Neural progenitor cell (in vitro differentiated cells): Measurements from ENCODE around the gene HOXD4. TPM values are rescaled to one million over a fixed set of nuclear protein-coding genes. Genes with fewer than 3 reads are reported as not detected.

ENCODE experiments used
- DNase-seq: peaks from one replicate; pipeline ENCODE4 v3.0.0-alpha.2; 2016; ENCODE audit warnings: low spot score
- H2AFZ ChIP-seq: fragments of 200-600 bp; sonication (generic); replicated peaks from 2 replicates; pipeline ENCODE4 v1.6.1; 2016; ENCODE audit warnings: antibody characterized with exemption
- H3F3A ChIP-seq: fragments of 200-600 bp; sonication (generic); 2 replicates; pipeline ENCODE4 v1.6.1; 2016; ENCODE audit warnings: antibody characterized with exemption, low read depth
- H3K27ac ChIP-seq: fragments of 200-600 bp; sonication (generic); 2 replicates; pipeline ENCODE4 v1.5.1; 2016; ENCODE audit warnings: mild to moderate bottlenecking
- H3K27me3 ChIP-seq: fragments of 200-600 bp; sonication (generic); 2 replicates; pipeline ENCODE4 v1.6.1; 2016; ENCODE audit warnings: mild to moderate bottlenecking, moderate library complexity
- H3K36me3 ChIP-seq: fragments of 200-600 bp; sonication (generic); 2 replicates; pipeline ENCODE4 v1.5.1; 2016
- H3K4me1 ChIP-seq: fragments of 200-600 bp; sonication (generic); 2 replicates; pipeline ENCODE4 v1.6.1; 2016; ENCODE audit warnings: mixed run types
- H3K4me2 ChIP-seq: fragments of 200-600 bp; sonication (generic); 2 replicates; pipeline ENCODE4 v1.6.1; 2016
- H3K4me3 ChIP-seq: fragments of 200-600 bp; sonication (generic); 2 replicates; pipeline ENCODE4 v1.5.1; 2016
- H3K79me2 ChIP-seq: fragments of 200-600 bp; sonication (generic); 2 replicates; pipeline ENCODE4 v1.6.1; 2016; ENCODE audit warnings: low read depth
- H3K9ac ChIP-seq: fragments of 200-600 bp; sonication (generic); 2 replicates; pipeline ENCODE4 v1.6.1; 2016
- H3K9me3 ChIP-seq: fragments of 200-600 bp; sonication (generic); 2 replicates; pipeline ENCODE4 v1.5.1; 2016; ENCODE audit warnings: low read depth
- H4K20me1 ChIP-seq: fragments of 200-600 bp; sonication (generic); 2 replicates; pipeline ENCODE4 v1.6.1; 2016; ENCODE audit warnings: low read depth
- H3K27ac Mint-ChIP-seq: 3 replicates; pipeline ENCODE4 v1.8.0; 2021; ENCODE audit warnings: mixed read lengths
- H3K27me3 Mint-ChIP-seq: 2 replicates; pipeline ENCODE4 v1.8.0; 2022; ENCODE audit warnings: low read depth, mild to moderate bottlenecking, inconsistent platforms, moderate library complexity, mixed read lengths; ENCODE audit not compliant: insufficient read depth
- H3K36me3 Mint-ChIP-seq: 3 replicates; pipeline ENCODE4 v1.8.0; 2021; ENCODE audit warnings: mixed read lengths
- H3K4me1 Mint-ChIP-seq: 3 replicates; pipeline ENCODE4 v1.8.0; 2021; ENCODE audit warnings: mixed read lengths
- H3K4me3 Mint-ChIP-seq: 3 replicates; pipeline ENCODE4 v1.8.0; 2021; ENCODE audit warnings: mild to moderate bottlenecking, moderate library complexity, mixed read lengths
- H3K9me3 Mint-ChIP-seq: 3 replicates; pipeline ENCODE4 v1.8.0; 2020; ENCODE audit warnings: mixed read lengths
- CTCF ChIP-seq: fragments of 200-600 bp; sonication (generic); IDR thresholded peaks from 2 replicates; pipeline ENCODE4 v1.5.1; 2017; ENCODE audit warnings: antibody characterized with exemption, mild to moderate bottlenecking
- EZH2 ChIP-seq: fragments of 200-600 bp; sonication (generic); IDR thresholded peaks from 2 replicates; pipeline ENCODE4 v1.6.1; 2017; ENCODE audit warnings: antibody characterized with exemption, mild to moderate bottlenecking, moderate library complexity
- EZH2phosphoT487 ChIP-seq: fragments of 200-600 bp; sonication (generic); IDR thresholded peaks from 2 replicates; pipeline ENCODE4 v1.6.1; 2017; ENCODE audit warnings: antibody characterized with exemption
- total RNA-seq: library from RNA; depleted of rRNA; stranded (reverse); fragments of >200 nt; gene quantifications from 2 replicates; pipeline ENCODE4 v1.2.3, GENCODE V29; 2015; ENCODE audit warnings: low replicate concordance

Gene HOXD4
- total RNA-seq, 1 donor from 2014 or later = not detected

GRCh38 chr2:176147210-176147799 is 4.0 kb upstream of the HOXD4 start:
- Histone ChIP-seq H3K27me3 (peaks cover 100% of the 10 kb centered on the region), H3K27ac (no peak overlapping the region), H3K79me2 (no peaks in the 10 kb centered on the region), H3K36me3 (no peaks in the 10 kb centered on the region), H3F3A (no peaks in the 10 kb centered on the region), H4K20me1 (peaks cover 60% of the 10 kb centered on the region), H3K4me1 (no peaks in the 10 kb centered on the region), H3K9me3 (no peaks in the 10 kb centered on the region), H3K9ac (no peak overlapping the region), H2AFZ (no peak overlapping the region), H3K4me3 (no peak overlapping the region), H3K4me2 (no peak overlapping the region)
- TF ChIP-seq EZH2 (peak; percentile 85), CTCF (no peak)
- no peak overlapping the region for H3K4me3 Mint-ChIP-seq
- no peaks in the 10 kb centered on the region for H3K36me3 Mint-ChIP-seq
- peaks cover 5% of the 10 kb centered on the region for H3K9me3 Mint-ChIP-seq
- no peak overlapping the region for H3K27ac Mint-ChIP-seq
- no peaks in the 10 kb centered on the region for H3K4me1 Mint-ChIP-seq
- H3K27me3 Mint-ChIP-seq = peaks cover 86% of the 10 kb centered on the region
- DNase-seq = no peak

- no peak overlapping the region for H2AFZ ChIP-seq
- H3K36me3 ChIP-seq = no peaks in the 10 kb centered on the region
- no peak overlapping the region for H3K9ac ChIP-seq
- no peak overlapping the region for H3K27ac Mint-ChIP-seq
- no peak overlapping the region for H3K4me2 ChIP-seq
- H4K20me1 ChIP-seq = peaks cover 66% of the 10 kb centered on the region
- no peaks in the 10 kb centered on the region for H3K9me3 ChIP-seq
- H3K27me3 Mint-ChIP-seq = peaks cover 91% of the 10 kb centered on the region
- H3K27me3 ChIP-seq = peaks cover 100% of the 10 kb centered on the region
- no peaks in the 10 kb centered on the region for H3K79me2 ChIP-seq
- H3K36me3 Mint-ChIP-seq = no peaks in the 10 kb centered on the region
- no peaks in the 10 kb centered on the region for H3F3A ChIP-seq
- peaks cover 5% of the 10 kb centered on the region for H3K9me3 Mint-ChIP-seq
- DNase-seq = no peak
- no peaks in the 10 kb centered on the region for H3K4me1 Mint-ChIP-seq
- H3K27ac ChIP-seq = no peak overlapping the region
- no peak overlapping the region for H3K4me3 Mint-ChIP-seq
- no peak overlapping the region for H3K4me3 ChIP-seq
- no peaks in the 10 kb centered on the region for H3K4me1 ChIP-seq
- TF ChIP-seq CTCF (no peak), EZH2phosphoT487 (peak; percentile 88), EZH2 (peak; percentile 94)
Measured at GRCh38 chr2:176147800-176148496, 3.4 kb upstream of the HOXD4 start.

GRCh38 chr2:176148751-176149421 is 2.5 kb upstream of the HOXD4 start:
- no peak for DNase-seq
- no peak overlapping the region for H3K27ac Mint-ChIP-seq
- Histone ChIP-seq H3F3A (no peaks in the 10 kb centered on the region), H3K9me3 (no peaks in the 10 kb centered on the region), H3K27ac (no peak overlapping the region), H3K4me2 (no peak overlapping the region), H3K4me1 (no peaks in the 10 kb centered on the region), H4K20me1 (peaks cover 75% of the 10 kb centered on the region), H3K79me2 (no peaks in the 10 kb centered on the region), H3K27me3 (peaks cover 100% of the 10 kb centered on the region), H3K36me3 (no peaks in the 10 kb centered on the region), H3K9ac (no peak overlapping the region), H2AFZ (no peak overlapping the region), H3K4me3 (no peak overlapping the region)
- H3K9me3 Mint-ChIP-seq = peaks cover 5% of the 10 kb centered on the region
- H3K36me3 Mint-ChIP-seq = no peaks in the 10 kb centered on the region
- H3K4me3 Mint-ChIP-seq = no peak overlapping the region
- TF ChIP-seq EZH2phosphoT487 = no peak
- TF ChIP-seq EZH2 = no peak
- no peaks in the 10 kb centered on the region for H3K4me1 Mint-ChIP-seq
- peaks cover 94% of the 10 kb centered on the region for H3K27me3 Mint-ChIP-seq
